Tibial nerve (tissue), 4 donors: ENCODE data around the gene RNF225. TPM values are rescaled to one million over a fixed set of nuclear protein-coding genes. Genes with fewer than 3 reads are reported as not detected.
A peak's percentile ranks its signal among the peaks of the same experiment; 100 is the strongest.

Experiments
- DNase-seq, 2 donors: peaks; one replicate each; pipeline ENCODE4 v3.0.0-alpha.2; 2019; ENCODE audit warnings: low spot score in 2 of 2
- H3K27ac ChIP-seq, 4 donors: fragments of 200-600 bp; sonication (generic) in 3 of 4; one replicate each; pipeline ENCODE4 v1.5.1; 2017 to 2019; ENCODE audit warnings: mild to moderate bottlenecking in 1 of 4
- H3K27me3 ChIP-seq, 2 donors: fragments of 200-600 bp; sonication (generic) in 1 of 2; one replicate each; pipeline versions ENCODE4 v1.5.1 to v1.6.0; 2017 to 2019
- H3K36me3 ChIP-seq, 3 donors: fragments of 200-600 bp; sonication (generic); one replicate each; pipeline ENCODE4 v1.5.1; 2018 to 2019
- H3K4me1 ChIP-seq, 4 donors: fragments of 200-600 bp; sonication (generic) in 3 of 4; one replicate each; pipeline ENCODE4 v1.5.1; 2017 to 2019
- H3K4me3 ChIP-seq, 4 donors: fragments of 200-600 bp; sonication (generic) in 3 of 4; one replicate each; pipeline ENCODE4 v1.5.1; 2017 to 2019; ENCODE audit warnings: mild to moderate bottlenecking in 1 of 4, moderate library complexity in 1 of 4
- H3K9me3 ChIP-seq, 4 donors: fragments of 200-600 bp; sonication (generic) in 3 of 4; one replicate each; pipeline ENCODE4 v1.5.1; 2017 to 2019
- CTCF ChIP-seq, 5 experiments: fragments of 200-600 bp in 3 of 5; fragments of 450-650 bp in 2 of 5; sonication (generic) in 3 of 5; IDR thresholded peaks; one replicate each; pipeline ENCODE4 v1.5.1; 2016 to 2019; ENCODE audit warnings: antibody characterized with exemption in 5 of 5, mild to moderate bottlenecking in 3 of 5, moderate library complexity in 2 of 5
- EP300 ChIP-seq, 2 donors: sonication (generic); formaldehyde crosslinking; IDR thresholded peaks; one replicate each; pipeline ENCODE4 v1.6.1; 2017; ENCODE audit warnings: antibody characterized with exemption in 2 of 2, mild to moderate bottlenecking in 1 of 2
- POLR2A ChIP-seq, 2 donors: fragments of 450-650 bp; IDR thresholded peaks; one replicate each; pipeline ENCODE4 v1.6.1; 2017; ENCODE audit warnings: antibody characterized with exemption in 2 of 2, mild to moderate bottlenecking in 2 of 2, moderate library complexity in 2 of 2
- WGBS, 2 donors: methylation state at CpG; one replicate each; pipeline ENCODE4 v1.1.5; 2018; 5-methylcytosine and 5-hydroxymethylcytosine counted together
- total RNA-seq, 4 donors: library from RNA; depleted of rRNA; stranded (reverse); fragments of >200 nt; gene quantifications; one replicate each; pipeline ENCODE4 v1.1.0, GENCODE V29; 2016

RNF225 gene
- total RNA-seq, 4 donors from 2014 or later, result not detected

DNA sequence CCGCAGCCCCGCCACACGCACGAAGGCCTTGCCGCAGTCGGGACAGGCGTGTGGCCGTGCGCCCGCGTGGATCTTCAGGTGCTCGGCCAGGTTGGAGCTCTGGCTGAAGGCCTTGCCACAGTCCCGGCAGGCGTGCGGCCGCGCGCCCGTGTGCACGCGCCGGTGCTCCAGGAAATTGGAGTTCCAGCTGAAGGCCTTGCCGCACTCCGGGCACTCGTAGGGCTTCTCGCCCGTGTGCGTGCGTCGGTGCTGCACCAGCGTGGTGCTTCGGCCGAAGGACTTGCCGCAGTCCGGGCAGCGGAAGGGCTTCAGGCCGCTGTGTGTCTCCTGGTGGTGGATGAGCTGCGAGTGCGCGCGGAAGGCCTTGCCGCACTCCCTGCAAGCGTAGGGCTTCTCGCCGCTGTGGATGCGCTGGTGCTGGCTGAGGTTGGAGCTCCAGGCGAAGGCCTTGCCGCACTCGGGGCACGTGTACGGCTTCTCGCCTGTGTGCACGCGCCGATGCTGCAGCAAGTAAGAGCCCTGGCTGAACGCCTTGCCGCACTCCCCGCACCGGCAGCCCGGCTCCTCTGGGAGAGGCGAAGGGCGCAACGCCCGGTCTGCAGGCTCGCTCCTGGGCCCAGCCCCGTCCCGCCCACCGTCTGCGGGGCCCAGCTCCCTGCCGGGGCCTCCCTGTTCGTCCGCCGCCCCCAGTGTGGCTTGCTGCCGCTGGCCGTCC lies 38.5 kb upstream of the RNF225 start:
- Histone ChIP-seq H3K27me3 (peaks cover 0 to 18% of the 10 kb centered on the region in 2 donors), H3K4me1 (peaks cover 0 to 27% (median 14%) of the 10 kb centered on the region in 4 donors), H3K27ac (no peak overlapping the region), H3K9me3 (peaks cover 0 to 5% (median 0%) of the 10 kb centered on the region in 4 donors), H3K4me3 (peak overlapping the region in 3 of 4 donors; percentile 16 to 41 (median 28)), H3K36me3 (peaks cover 0 to 47% (median 0%) of the 10 kb centered on the region in 3 donors)
- WGBS, 2 donors, result 28 to 47% methylated on average over 41 to 54 of the region's 75 CpGs
- DNase-seq, result no peak
- TF ChIP-seq EP300 (IDR thresholded peaks at IDR 0.05) (no peak), CTCF (IDR thresholded peaks at IDR 0.05) (no peak), POLR2A (IDR thresholded peaks at IDR 0.05) (no peak)

GRCh38 chr19:58357481-58358145 lies 37.8 kb upstream of the RNF225 start:
- H3K4me1 ChIP-seq, result peaks cover 0 to 28% (median 14%) of the 10 kb centered on the region in 4 donors
- H3K27ac ChIP-seq, result no peak overlapping the region
- peak overlapping the region in 1 of 4 donors; percentile 41 for H3K4me3 ChIP-seq
- no peak for DNase-seq
- no peak for TF ChIP-seq EP300 (IDR thresholded peaks at IDR 0.05)
- no peak for TF ChIP-seq POLR2A (IDR thresholded peaks at IDR 0.05)
- TF ChIP-seq CTCF (IDR thresholded peaks at IDR 0.05), result no peak
- WGBS, 2 donors, result 68 to 76% methylated on average over 18 of the region's 19 CpGs
- H3K27me3 ChIP-seq, result peaks cover 0 to 18% of the 10 kb centered on the region in 2 donors
- peaks cover 0 to 5% (median 0%) of the 10 kb centered on the region in 4 donors for H3K9me3 ChIP-seq
- H3K36me3 ChIP-seq, result peaks cover 0 to 45% (median 0%) of the 10 kb centered on the region in 3 donors

- 3 to 4% methylated on average over 28 of the region's 28 CpGs for WGBS, 2 donors
- H3K4me3 ChIP-seq, result peak overlapping the region; percentile 61 to 84 (median 76)
- peak overlapping the region; percentile 80 to 97 (median 94) for H3K27ac ChIP-seq
- TF ChIP-seq EP300 (IDR thresholded peaks at IDR 0.05) (no peak), CTCF (IDR thresholded peaks at IDR 0.05) (no peak), POLR2A (IDR thresholded peaks at IDR 0.05) (no peak)
- peaks cover 0 to 24% (median 9%) of the 10 kb centered on the region in 4 donors for H3K4me1 ChIP-seq
- DNase-seq, result no peak
- H3K36me3 ChIP-seq, result peaks cover 0 to 37% (median 0%) of the 10 kb centered on the region in 3 donors
- peaks cover 0 to 4% of the 10 kb centered on the region in 2 donors for H3K27me3 ChIP-seq
- H3K9me3 ChIP-seq, result no peaks in the 10 kb centered on the region
Observed at GRCh38 chr19:58361900-58362271, 33.6 kb upstream of the RNF225 start.

GRCh38 chr19:58362272-58362994 lies 33.0 kb upstream of the RNF225 start, which contains the start of gene ZNF497:
Gene ZNF497, minus strand, starts transcription at chr19:58362751. Its CDS starts 5,116 bp downstream, at chr19:58357635.
- TF ChIP-seq EP300 (IDR thresholded peaks at IDR 0.05) (peak; percentile 91 to 93), CTCF (IDR thresholded peaks at IDR 0.05) (peak in 2 of 5 experiments; percentile 46 to 48), POLR2A (IDR thresholded peaks at IDR 0.05) (peak; percentile 10 to 49)
- peak within 1 kb of the TSS; percentile 80 to 97 (median 94) for H3K27ac ChIP-seq
- 0 to 1% methylated on average over 18 to 48 of the region's 74 CpGs for WGBS, 2 donors
- H3K4me3 ChIP-seq, result peak within 1 kb of the TSS; percentile 61 to 84 (median 76)
- H3K36me3 ChIP-seq, result peaks cover 0 to 37% (median 0%) of the 10 kb centered on the region in 3 donors
- H3K9me3 ChIP-seq, result no peaks in the 10 kb centered on the region
- peak; percentile 93 for DNase-seq
- peaks cover 0 to 19% (median 6%) of the 10 kb centered on the region in 4 donors for H3K4me1 ChIP-seq
- H3K27me3 ChIP-seq, result no peaks in the 10 kb centered on the region
